A549 treated with CORT108297 at 1 μM for 4 hours (cell line): ENCODE data around the gene ALDH7A1. TPM values are rescaled to one million over a fixed set of nuclear protein-coding genes. Genes with fewer than 3 reads are reported as not detected.

Source experiments
- total RNA-seq: library from RNA; stranded (reverse); fragments of 200-300 nt; extraction: Qiagen RNA extraction; gene quantifications from 5 replicates; pipeline ENCODE4 v1.2.3, GENCODE V29; 2022

The ALDH7A1 gene
- 67.1 to 81.1 TPM (median 72.0 TPM) in 5 replicates for total RNA-seq

GRCh38 chr5:126594748-126595485 lies at the start of gene ALDH7A1:
Gene ALDH7A1, minus strand, starts transcription at chr5:126595219. Its CDS starts 21 bp downstream, at chr5:126595198.

DNA sequence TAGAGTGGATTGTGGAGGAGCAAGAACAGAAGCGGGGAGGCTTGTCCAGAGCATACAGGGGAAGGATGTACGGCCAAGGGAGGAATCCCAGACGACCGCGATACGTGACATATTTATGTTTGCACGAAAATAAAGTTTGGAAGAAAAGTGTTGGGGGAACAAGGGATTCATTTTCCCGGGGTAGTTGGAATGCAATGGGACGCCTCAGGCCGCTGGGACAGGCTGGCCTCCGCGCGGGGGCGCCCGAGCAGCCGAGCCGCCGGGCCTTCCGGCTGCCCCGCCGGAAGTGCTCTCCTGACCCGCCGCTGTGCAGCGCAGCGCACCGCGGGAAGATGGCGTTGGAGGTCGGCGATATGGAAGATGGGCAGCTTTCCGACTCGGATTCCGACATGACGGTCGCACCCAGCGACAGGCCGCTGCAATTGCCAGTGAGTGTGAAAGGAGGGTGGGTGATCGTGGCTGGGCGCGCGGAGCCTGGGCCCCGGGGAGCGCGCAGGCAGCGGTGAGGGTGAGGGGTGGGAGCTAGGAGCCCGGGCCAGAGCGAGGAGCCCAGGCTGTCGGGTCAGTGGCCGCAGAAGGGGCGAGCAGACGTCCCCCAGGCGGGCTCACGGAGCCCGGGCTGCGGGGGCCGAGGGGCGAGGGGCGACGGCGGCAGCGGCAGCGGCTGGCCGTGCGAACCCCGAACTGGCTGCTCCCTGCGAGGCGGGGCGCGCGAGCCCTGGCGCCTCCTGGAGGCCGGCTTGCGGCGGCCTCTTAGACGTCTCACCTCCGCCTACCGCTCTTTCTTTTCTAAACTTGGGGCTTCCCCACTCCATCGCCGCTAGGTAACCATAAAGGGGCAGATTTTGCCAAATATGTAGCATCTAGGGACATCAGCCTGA lies 5.9 kb upstream of the ALDH7A1 start, which contains the start of gene PHAX:
TSS of gene PHAX (plus strand) at position 317 of the 881 bp plus-strand sequence. CDS start at position 333, 16 bp downstream.

Other genes with a start within 250 kb of the ALDH7A1 start
- 0.57 to 1.5 TPM (median 0.85 TPM) in 5 replicates for gene GRAMD2B, start 171.8 kb downstream of the ALDH7A1 start, total RNA-seq
- 47.0 to 73.2 TPM (median 50.6 TPM) in 5 replicates for gene PHAX, start 5.7 kb upstream of the ALDH7A1 start, total RNA-seq
- 56.2 to 81.4 TPM (median 59.9 TPM) in 5 replicates for gene LMNB1, start 181.9 kb upstream of the ALDH7A1 start, total RNA-seq